Kidney (tissue), 14 donors: ENCODE measurements around the gene C6. TPM values are rescaled to one million over a fixed set of nuclear protein-coding genes. Genes with fewer than 3 reads are reported as not detected.

Experiments used
- DNase-seq, 5 donors: peaks; one replicate each; pipeline ENCODE4 v3.0.0-alpha.2; 2013 to 2020
- FAIRE-seq: peaks from 2 replicates; lab custom pipeline; 2012; peaks lifted over from hg19 to GRCh38; lab: Jason Lieb, UNC
- H3K27ac ChIP-seq, 2 donors: one replicate each; pipeline ENCODE4 v1.7.0; 2013; ENCODE audit warnings: low read depth in 2 of 2, low read length in 2 of 2, inconsistent platforms in 1 of 2
- H3K27me3 ChIP-seq: one replicate; pipeline ENCODE4 v1.7.1; 2013; ENCODE audit warnings: low read length, inconsistent platforms; ENCODE audit not compliant: control insufficient read depth, insufficient read depth
- H3K36me3 ChIP-seq, 3 donors: one replicate each; pipeline versions ENCODE4 v1.7.0 to v1.7.1; 2013; ENCODE audit warnings: low read length in 3 of 3, control low read depth in 1 of 3, inconsistent platforms in 1 of 3; ENCODE audit not compliant: insufficient read depth in 3 of 3, control insufficient read depth in 2 of 3
- H3K4me1 ChIP-seq, 3 donors: one replicate each; pipeline versions ENCODE4 v1.7.0 to v1.7.1; 2013; ENCODE audit warnings: low read length in 3 of 3, inconsistent platforms in 1 of 3, low read depth in 1 of 3; ENCODE audit not compliant: control insufficient read depth in 2 of 3, insufficient read depth in 2 of 3
- H3K4me3 ChIP-seq, 3 donors: one replicate each; pipeline versions ENCODE4 v1.7.0 to v1.8.1; 2013; ENCODE audit warnings: low read length in 3 of 3, control low read depth in 1 of 3, inconsistent platforms in 1 of 3
- H3K9ac ChIP-seq, 3 donors: one replicate each; pipeline versions ENCODE4 v1.7.0 to v1.7.1; 2013; ENCODE audit warnings: low read length in 3 of 3, control low read depth in 1 of 3, inconsistent platforms in 1 of 3
- H3K9me3 ChIP-seq, 3 donors: one replicate each; pipeline versions ENCODE4 v1.7.0 to v1.7.1; 2013; ENCODE audit warnings: low read length in 3 of 3, control low read depth in 1 of 3, inconsistent platforms in 1 of 3; ENCODE audit not compliant: control insufficient read depth in 2 of 3, insufficient read depth in 1 of 3
- CTCF ChIP-seq: IDR thresholded peaks from 3 replicates; pipeline ENCODE4 v1.5.1; 2012; ENCODE audit warnings: mild to moderate bottlenecking, moderate library complexity, borderline replicate concordance; ENCODE audit not compliant: insufficient read depth; ENCODE audit errors: extremely low read depth
- intact Hi-C: fragments of 100-400 bp; cut with DNase I; formaldehyde crosslinking; loops from one replicate; pipeline ENCODE4 v1.11.1; 2022
- polyA plus RNA-seq: library from polyadenylated mRNA; stranded (reverse); fragments of 350-450 nt; fragmentation: Illumina TruSeq; extraction: RNeasy Lipid Tissue Mini Kit (QIAGEN cat#74804); gene quantifications from one replicate; pipeline ENCODE4 v1.2.3, GENCODE V29; 2014; ENCODE audit warnings: low read depth, low replicate concordance; ENCODE audit not compliant: insufficient read depth
- total RNA-seq: library from RNA; stranded (reverse); fragmentation: NEBNext Ultra II Directional; extraction: Animal tissue kit (Norgen Biotek cat#: 25700); gene quantifications from one replicate; pipeline ENCODE4 v1.2.1, GENCODE V29; 2021
- donor health status: control.
- donor health status: control.
- donor health status: control.
- donor health status: control.
- donor health status: control.
- donor health status: DM: yes; HTN: yes; CAD: no.
- donor health status: Normal renal cell carcinoma (clear cell type).

C6 gene
- total and polyA plus RNA-seq, 2 donors from 2014 or later = 5.2 to 46.2 TPM

GRCh38 chr5:41252036-41252435 lies 38.7 kb upstream of the C6 start:
- H3K27ac ChIP-seq = no peak overlapping the region
- no peaks in the 10 kb centered on the region for H3K27me3 ChIP-seq
- no peaks in the 10 kb centered on the region for H3K36me3 ChIP-seq
- intact Hi-C loops = no loop called here
- no peak for FAIRE-seq
- TF ChIP-seq CTCF = no peak
- no peak overlapping the region for H3K4me3 ChIP-seq
- DNase-seq = no peak
- no peak overlapping the region for H3K9ac ChIP-seq
- no peaks in the 10 kb centered on the region for H3K9me3 ChIP-seq
- H3K4me1 ChIP-seq = no peaks in the 10 kb centered on the region

- Histone ChIP-seq H3K9ac (no peak overlapping the region), H3K36me3 (no peaks in the 10 kb centered on the region), H3K4me1 (no peaks in the 10 kb centered on the region), H3K27ac (no peak overlapping the region), H3K27me3 (no peaks in the 10 kb centered on the region), H3K9me3 (no peaks in the 10 kb centered on the region), H3K4me3 (no peak overlapping the region)
- FAIRE-seq = no peak
- DNase-seq = no peak
- intact Hi-C loops = no loop called here
- no peak for TF ChIP-seq CTCF
These were observed 37.1 kb upstream of the C6 start for GRCh38 chr5:41250351-41250987.

GRCh38 chr5:41247135-41247534 lies 33.8 kb upstream of the C6 start:
- H3K4me3 ChIP-seq = no peak overlapping the region
- no peak for TF ChIP-seq CTCF
- no peaks in the 10 kb centered on the region for H3K4me1 ChIP-seq
- no peak for DNase-seq
- H3K27me3 ChIP-seq = no peaks in the 10 kb centered on the region
- no peaks in the 10 kb centered on the region for H3K9me3 ChIP-seq
- no peak overlapping the region for H3K9ac ChIP-seq
- H3K27ac ChIP-seq = no peak overlapping the region
- no peaks in the 10 kb centered on the region for H3K36me3 ChIP-seq
- no peak for FAIRE-seq
- intact Hi-C loops = no loop called here

GRCh38 chr5:41246376-41246775 lies 33.0 kb upstream of the C6 start:
- no peaks in the 10 kb centered on the region for H3K9me3 ChIP-seq
- no peaks in the 10 kb centered on the region for H3K27me3 ChIP-seq
- no peak overlapping the region for H3K4me3 ChIP-seq
- TF ChIP-seq CTCF = no peak
- no peak for DNase-seq
- FAIRE-seq = no peak
- no peaks in the 10 kb centered on the region for H3K36me3 ChIP-seq
- no peak overlapping the region for H3K9ac ChIP-seq
- H3K27ac ChIP-seq = no peak overlapping the region
- intact Hi-C loops = no loop called here
- no peaks in the 10 kb centered on the region for H3K4me1 ChIP-seq
